Testis (tissue), 3 donors: Measurements from ENCODE around the gene TCTN2. TPM values are rescaled to one million over a fixed set of nuclear protein-coding genes. Genes with fewer than 3 reads are reported as not detected.

ENCODE experiments used
- DNase-seq: peaks from one replicate; pipeline ENCODE4 v3.0.0-alpha.2; 2019
- H3K27ac ChIP-seq, 2 donors: fragments of 200-600 bp; sonication (generic); one replicate each; pipeline ENCODE4 v1.5.1; 2019
- H3K27me3 ChIP-seq: fragments of 200-600 bp; sonication (generic); one replicate; pipeline ENCODE4 v1.5.1; 2019
- H3K36me3 ChIP-seq: fragments of 200-600 bp; sonication (generic); one replicate; pipeline ENCODE4 v1.5.1; 2017; ENCODE audit warnings: low read depth; ENCODE audit errors: missing control alignments
- H3K4me1 ChIP-seq: fragments of 200-600 bp; sonication (generic); one replicate; pipeline ENCODE4 v1.5.1; 2019
- H3K4me3 ChIP-seq, 2 donors: fragments of 200-600 bp; sonication (generic); one replicate each; pipeline ENCODE4 v1.5.1; 2017 to 2019
- H3K9me3 ChIP-seq: fragments of 200-600 bp; sonication (generic); one replicate; pipeline ENCODE4 v1.5.1; 2017
- POLR2A ChIP-seq: fragments of 450-650 bp; IDR thresholded peaks from one replicate; pipeline ENCODE4 v1.6.1; 2017; ENCODE audit warnings: antibody characterized with exemption, mild to moderate bottlenecking, moderate library complexity
- WGBS, 2 donors: methylation state at CpG; one replicate each; pipeline ENCODE4 v1.1.5; 2018; 5-methylcytosine and 5-hydroxymethylcytosine counted together
- intact Hi-C: fragments of 100-400 bp; cut with DNase I; formaldehyde crosslinking; loops from one replicate; pipeline ENCODE4 v1.15.1; 2023; ENCODE audit warnings: low total_unique reads
- polyA plus RNA-seq: library from polyadenylated mRNA; stranded (reverse); fragments of 350-450 nt; fragmentation: Illumina TruSeq; extraction: RNeasy Lipid Tissue Mini Kit (QIAGEN cat#74804); gene quantifications from one replicate; pipeline ENCODE4 v1.2.3, GENCODE V29; 2014; ENCODE audit warnings: low read depth, low replicate concordance; ENCODE audit not compliant: insufficient read depth
- total RNA-seq, 2 donors: library from RNA; depleted of rRNA; stranded (reverse); fragments of >200 nt; gene quantifications; one replicate each; pipeline ENCODE4 v1.2.3, GENCODE V29; 2016
- TF ChIP-seq, protein P1 (sequence below), 3 experiments: fragments of 450-650 bp in 2 of 3; fragments of 200-600 bp in 1 of 3; sonication (generic) in 1 of 3; IDR thresholded peaks; one replicate each; pipeline ENCODE4 v1.5.1; 2016 to 2019; ENCODE audit warnings: antibody characterized with exemption in 3 of 3, mild to moderate bottlenecking in 2 of 3, moderate library complexity in 1 of 3

Gene TCTN2
- total and polyA plus RNA-seq, 3 donors from 2014 or later, result 15.1 to 22.7 (median 22.7) TPM

DNA sequence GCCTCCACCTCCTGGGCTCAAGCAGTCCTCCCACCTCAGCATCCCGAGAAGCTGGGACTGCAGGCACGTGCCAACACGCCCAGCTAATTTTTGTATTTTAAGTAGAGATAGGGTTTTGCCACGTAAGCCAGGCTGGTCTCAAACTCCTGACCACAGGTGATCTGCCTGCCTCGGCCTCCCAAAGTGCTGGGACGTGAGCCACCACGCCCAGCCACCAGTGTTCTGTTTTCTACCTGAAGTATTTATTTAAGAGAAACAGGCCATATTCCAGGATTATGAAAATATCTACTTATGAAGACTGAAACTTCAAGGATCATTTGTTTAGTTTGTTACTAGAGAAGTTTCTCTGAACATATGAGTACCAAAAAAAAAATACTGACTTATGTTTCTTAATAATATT lies 27.0 kb upstream of the TCTN2 start:
- no peak for TF ChIP-seq POLR2A
- TF ChIP-seq, protein P1, sequence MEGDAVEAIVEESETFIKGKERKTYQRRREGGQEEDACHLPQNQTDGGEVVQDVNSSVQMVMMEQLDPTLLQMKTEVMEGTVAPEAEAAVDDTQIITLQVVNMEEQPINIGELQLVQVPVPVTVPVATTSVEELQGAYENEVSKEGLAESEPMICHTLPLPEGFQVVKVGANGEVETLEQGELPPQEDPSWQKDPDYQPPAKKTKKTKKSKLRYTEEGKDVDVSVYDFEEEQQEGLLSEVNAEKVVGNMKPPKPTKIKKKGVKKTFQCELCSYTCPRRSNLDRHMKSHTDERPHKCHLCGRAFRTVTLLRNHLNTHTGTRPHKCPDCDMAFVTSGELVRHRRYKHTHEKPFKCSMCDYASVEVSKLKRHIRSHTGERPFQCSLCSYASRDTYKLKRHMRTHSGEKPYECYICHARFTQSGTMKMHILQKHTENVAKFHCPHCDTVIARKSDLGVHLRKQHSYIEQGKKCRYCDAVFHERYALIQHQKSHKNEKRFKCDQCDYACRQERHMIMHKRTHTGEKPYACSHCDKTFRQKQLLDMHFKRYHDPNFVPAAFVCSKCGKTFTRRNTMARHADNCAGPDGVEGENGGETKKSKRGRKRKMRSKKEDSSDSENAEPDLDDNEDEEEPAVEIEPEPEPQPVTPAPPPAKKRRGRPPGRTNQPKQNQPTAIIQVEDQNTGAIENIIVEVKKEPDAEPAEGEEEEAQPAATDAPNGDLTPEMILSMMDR (IDR thresholded peaks at IDR 0.05), result no peak
- no peaks in the 10 kb centered on the region for H3K36me3 ChIP-seq
- 90 to 93% methylated on average over 7 of the region's 7 CpGs for WGBS, 2 donors
- no peak overlapping the region for H3K27ac ChIP-seq
- intact Hi-C loops, result no loop called here
- no peaks in the 10 kb centered on the region for H3K4me1 ChIP-seq
- H3K27me3 ChIP-seq, result no peaks in the 10 kb centered on the region
- H3K9me3 ChIP-seq, result no peaks in the 10 kb centered on the region
- no peak overlapping the region for H3K4me3 ChIP-seq
- DNase-seq, result no peak

GRCh38 chr12:123645380-123645779 lies 25.5 kb upstream of the TCTN2 start:
- no peaks in the 10 kb centered on the region for H3K27me3 ChIP-seq
- no peak overlapping the region for H3K4me3 ChIP-seq
- no peaks in the 10 kb centered on the region for H3K4me1 ChIP-seq
- DNase-seq, result no peak
- WGBS, 2 donors, result 87 to 99% methylated on average over 3 of the region's 3 CpGs
- H3K9me3 ChIP-seq, result no peaks in the 10 kb centered on the region
- no peak overlapping the region for H3K27ac ChIP-seq
- no peak for TF ChIP-seq POLR2A
- TF ChIP-seq, protein P1 (IDR thresholded peaks at IDR 0.05), result no peak
- intact Hi-C loops, result no loop called here
- no peaks in the 10 kb centered on the region for H3K36me3 ChIP-seq

GRCh38 chr12:123645878-123646277 lies 25.0 kb upstream of the TCTN2 start:
- Histone ChIP-seq H3K4me3 (no peak overlapping the region), H3K27ac (no peak overlapping the region), H3K27me3 (no peaks in the 10 kb centered on the region), H3K4me1 (no peaks in the 10 kb centered on the region), H3K36me3 (no peaks in the 10 kb centered on the region), H3K9me3 (no peaks in the 10 kb centered on the region)
- intact Hi-C loops, result no loop called here
- 79 to 89% methylated on average over 5 of the region's 5 CpGs for WGBS, 2 donors
- TF ChIP-seq POLR2A, result no peak
- TF ChIP-seq, protein P1 (IDR thresholded peaks at IDR 0.05), result no peak
- DNase-seq, result no peak

- TF ChIP-seq, protein P1 (IDR thresholded peaks at IDR 0.05), result no peak
- TF ChIP-seq POLR2A, result no peak
- intact Hi-C loops, result no loop called here
- H3K27ac ChIP-seq, result no peak overlapping the region
- no peaks in the 10 kb centered on the region for H3K4me1 ChIP-seq
- H3K9me3 ChIP-seq, result no peaks in the 10 kb centered on the region
- no peaks in the 10 kb centered on the region for H3K36me3 ChIP-seq
- no peaks in the 10 kb centered on the region for H3K27me3 ChIP-seq
- 93 to 94% methylated on average over 5 of the region's 5 CpGs for WGBS, 2 donors
- no peak for DNase-seq
- H3K4me3 ChIP-seq, result no peak overlapping the region
Observed at GRCh38 chr12:123648401-123648800, 22.5 kb upstream of the TCTN2 start.

- no peaks in the 10 kb centered on the region for H3K4me1 ChIP-seq
- no peak overlapping the region for H3K27ac ChIP-seq
- H3K36me3 ChIP-seq, result no peaks in the 10 kb centered on the region
- TF ChIP-seq, protein P1 (IDR thresholded peaks at IDR 0.05), result no peak
- no peak for TF ChIP-seq POLR2A
- no peak overlapping the region for H3K4me3 ChIP-seq
- H3K27me3 ChIP-seq, result no peaks in the 10 kb centered on the region
- no peak for DNase-seq
- H3K9me3 ChIP-seq, result no peaks in the 10 kb centered on the region
- intact Hi-C loops, result no loop called here
- WGBS, 2 donors, result 92 to 94% methylated on average over 4 of the region's 4 CpGs
Observed at GRCh38 chr12:123654129-123654701, 16.7 kb upstream of the TCTN2 start.
